ENCODE data around the gene SEMA3B. TPM values are rescaled to one million over a fixed set of nuclear protein-coding genes. Genes with fewer than 3 reads are reported as not detected.
"Not testable (repeated sequence)": the region's sequence is repeated elsewhere in the genome, so short reads cannot be mapped to it uniquely, and the experiment has no call there.

Gene SEMA3B
- total RNA-seq, 1 donor from 2014 or later, result 19.8 TPM

- DNase-seq (ENCODE audit: missing footprints) (no peak), ATAC-seq (no peak)
- intact Hi-C loops (cut with DNase I), result no loop called here
These were observed 29.2 kb downstream of the SEMA3B start for GRCh38 chr3:50297896-50298725.

GRCh38 chr3:50298836-50299637, 30.1 kb downstream of the SEMA3B start, which contains the start of the genes HYAL3 and NAA80:
Gene HYAL3, minus strand, starts transcription at chr3:50299405. Its CDS starts 3,803 bp downstream, at chr3:50295602.
Gene NAA80, minus strand, starts transcription at chr3:50299405. Its CDS starts 1,942 bp downstream, at chr3:50297463.
- DNase-seq (ENCODE audit: missing footprints) (peak; percentile 100), ATAC-seq (peak; percentile 92)
- intact Hi-C loops (cut with DNase I), result loop anchor here (1.0 kb wide), 1 partner anchor 22 kb away; no protein-coding TSS in a partner anchor

- ATAC-seq, result no peak
- DNase-seq (ENCODE audit: missing footprints), result no peak
- intact Hi-C loops (cut with DNase I), result loop anchor here (1.0 kb wide), 1 partner anchor 22 kb away; no protein-coding TSS in a partner anchor
These were observed 30.6 kb downstream of the SEMA3B start for GRCh38 chr3:50299638-50299928.

GRCh38 chr3:50299929-50300680, 31.2 kb downstream of the SEMA3B start:
- intact Hi-C loops (cut with DNase I), result loop anchor here (1.0 kb wide), 1 partner anchor 21 kb away; no protein-coding TSS in a partner anchor
- ATAC-seq, result peak; percentile 3
- no peak for DNase-seq (ENCODE audit: missing footprints)

GRCh38 chr3:50300681-50301254, 31.8 kb downstream of the SEMA3B start:
- ATAC-seq, result no peak

GRCh38 chr3:50302095-50303012, 33.4 kb downstream of the SEMA3B start:
- intact Hi-C loops (cut with DNase I), result loop anchor here (1.0 kb wide), 1 partner anchor 19 kb away; no protein-coding TSS in a partner anchor
- DNase-seq (ENCODE audit: missing footprints) (no peak), ATAC-seq (no peak)

More at GRCh38 chr3:50300681-50301254, 31.8 kb downstream of the SEMA3B start:
- no peak for DNase-seq (ENCODE audit: missing footprints)
- intact Hi-C loops (cut with DNase I), result no loop called here

- peak; percentile 90 for DNase-seq (ENCODE audit: missing footprints)
- peak; percentile 40 for ATAC-seq
- intact Hi-C loops (cut with DNase I), result loop anchor here (1.0 kb wide), 1 partner anchor 18 kb away; no protein-coding TSS in a partner anchor
These were observed 34.3 kb downstream of the SEMA3B start, which contains the start of gene HYAL1 for GRCh38 chr3:50303013-50303815. Gene HYAL1, minus strand, starts transcription at chr3:50303574. Its CDS starts 618 bp downstream, at chr3:50302956.

- ATAC-seq (no peak), DNase-seq (ENCODE audit: missing footprints) (no peak)
- intact Hi-C loops (cut with DNase I), result no loop called here
These were observed 35.7 kb downstream of the SEMA3B start for GRCh38 chr3:50304601-50305000.

- DNase-seq (ENCODE audit: missing footprints), result peak; percentile 23
- ATAC-seq; intact Hi-C loops (cut with DNase I): not testable (repeated sequence)
These were observed 43.1 kb downstream of the SEMA3B start for GRCh38 chr3:50312041-50312440.

GRCh38 chr3:50314342-50314741, 45.4 kb downstream of the SEMA3B start:
- intact Hi-C loops (cut with DNase I), result no loop called here
- ATAC-seq, result peak; percentile 29

GRCh38 chr3:50314816-50315215, 45.9 kb downstream of the SEMA3B start:
- ATAC-seq (no peak), DNase-seq (ENCODE audit: missing footprints) (peak; percentile 30)
- intact Hi-C loops (cut with DNase I), result no loop called here

More at GRCh38 chr3:50314342-50314741, 45.4 kb downstream of the SEMA3B start:
- DNase-seq (ENCODE audit: missing footprints), result peak; percentile 58

- intact Hi-C loops (cut with DNase I), result no loop called here
- ATAC-seq (no peak), DNase-seq (ENCODE audit: missing footprints) (peak; percentile 40)
These were observed 47.8 kb downstream of the SEMA3B start for GRCh38 chr3:50316657-50317242.

GRCh38 chr3:50317300-50317699, 48.4 kb downstream of the SEMA3B start:
- intact Hi-C loops (cut with DNase I), result no loop called here
- ATAC-seq (no peak), DNase-seq (ENCODE audit: missing footprints) (peak; percentile 75)

GRCh38 chr3:50318163-50318562, 49.2 kb downstream of the SEMA3B start:
- ATAC-seq (no peak), DNase-seq (ENCODE audit: missing footprints) (peak; percentile 53)
- intact Hi-C loops (cut with DNase I), result no loop called here

- ATAC-seq (no peak), DNase-seq (ENCODE audit: missing footprints) (peak; percentile 71)
- intact Hi-C loops (cut with DNase I), result no loop called here
These were observed 49.7 kb downstream of the SEMA3B start for GRCh38 chr3:50318615-50319014.
